Stimulated activated CD8-positive, alpha-beta memory T cell treated with anti-CD3 and anti-CD28 coated beads, Interleukin-4, amount 100 ng/mL, for 4 hours (primary cell): ENCODE results near the gene HDAC9.
"Not testable (repeated sequence)": the region's sequence is repeated elsewhere in the genome, so short reads cannot be mapped to it uniquely, and the experiment has no call there.

Experiments
- DNase-seq, 2 donors: peaks; one replicate each; pipeline ENCODE4 v3.0.0-alpha.2; 2020; ENCODE audit warnings: low read depth in 2 of 2, low spot score in 1 of 2

Gene HDAC9

GRCh38 chr7:19000410-19000809 is 504.9 kb downstream of the HDAC9 start:
- DNase-seq, result no peak

DNA sequence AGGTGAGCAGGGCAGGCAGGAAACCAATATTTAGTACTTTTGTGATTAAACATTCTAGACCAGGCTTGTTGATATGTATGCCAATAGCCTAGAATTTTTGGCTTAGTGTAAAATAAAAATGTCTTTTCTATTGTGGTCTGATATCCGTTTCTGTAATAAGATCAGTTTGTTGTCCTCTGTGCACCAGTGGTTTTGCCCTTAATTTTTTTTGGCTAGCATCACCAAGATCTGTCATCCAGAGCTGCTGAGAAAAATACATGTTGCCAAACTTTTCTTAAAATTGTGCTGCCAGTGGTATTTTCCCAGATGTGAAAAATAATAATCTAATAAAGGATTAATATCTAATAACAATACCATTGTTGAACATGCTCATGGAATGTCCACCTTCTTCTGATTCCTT is 506.3 kb downstream of the HDAC9 start:
- no peak for DNase-seq

DNA sequence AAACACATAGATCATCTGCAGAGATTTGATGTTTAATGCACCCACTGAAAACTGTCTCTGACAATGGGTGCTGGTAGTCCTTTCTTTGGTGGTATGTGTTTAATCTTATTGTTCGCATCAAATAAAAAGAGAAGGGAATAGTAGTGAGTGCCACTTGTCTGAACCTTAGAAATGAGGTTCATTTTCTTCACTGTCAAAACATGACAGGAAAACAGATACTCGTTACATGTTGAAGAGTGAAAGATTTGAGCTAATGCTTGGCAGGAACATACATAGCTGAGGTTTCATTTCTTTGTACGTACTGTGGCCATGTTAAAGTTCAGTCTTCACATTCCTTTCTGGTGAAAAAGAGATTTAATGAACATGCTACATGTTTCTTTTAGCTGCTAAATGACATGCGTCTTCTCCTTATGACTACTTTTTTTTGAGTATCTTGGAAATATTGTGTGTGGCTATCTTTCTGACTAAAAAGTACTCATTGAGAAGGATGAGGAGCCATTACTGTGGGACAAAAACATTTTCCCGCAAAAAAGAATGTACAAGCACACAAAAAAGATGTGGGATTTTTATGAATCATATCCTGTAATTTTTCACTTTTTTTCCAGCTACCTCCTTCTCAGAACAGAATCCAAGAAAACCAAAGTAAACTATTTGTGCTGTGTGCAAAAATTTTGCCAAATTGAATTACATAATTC is 513.8 kb downstream of the HDAC9 start:
- DNase-seq, result no peak

- DNase-seq, result no peak
Observed at GRCh38 chr7:19009936-19010280, 514.4 kb downstream of the HDAC9 start.

GRCh38 chr7:19011212-19011611 is 515.7 kb downstream of the HDAC9 start:
- DNase-seq, result no peak

DNA sequence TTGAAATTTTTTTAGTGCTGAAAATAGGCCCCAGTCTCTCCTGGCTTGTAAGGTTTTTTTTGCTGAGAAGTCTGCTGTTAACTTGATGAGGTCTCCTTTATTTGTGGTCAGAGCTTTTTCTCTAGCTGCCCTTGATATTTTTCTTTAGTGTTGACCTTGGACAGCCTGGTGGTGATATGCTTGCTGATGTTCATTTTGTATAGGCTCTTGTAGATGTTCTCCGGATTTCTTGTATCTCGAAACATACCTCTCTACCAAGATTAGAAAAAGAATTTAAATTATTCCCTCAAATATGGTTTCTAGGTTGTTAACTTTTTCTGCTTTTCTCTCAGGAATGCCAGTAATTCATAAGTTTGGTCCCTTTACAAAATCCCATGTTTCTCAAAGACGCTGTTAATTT is 519.5 kb downstream of the HDAC9 start:
- no peak for DNase-seq

DNA sequence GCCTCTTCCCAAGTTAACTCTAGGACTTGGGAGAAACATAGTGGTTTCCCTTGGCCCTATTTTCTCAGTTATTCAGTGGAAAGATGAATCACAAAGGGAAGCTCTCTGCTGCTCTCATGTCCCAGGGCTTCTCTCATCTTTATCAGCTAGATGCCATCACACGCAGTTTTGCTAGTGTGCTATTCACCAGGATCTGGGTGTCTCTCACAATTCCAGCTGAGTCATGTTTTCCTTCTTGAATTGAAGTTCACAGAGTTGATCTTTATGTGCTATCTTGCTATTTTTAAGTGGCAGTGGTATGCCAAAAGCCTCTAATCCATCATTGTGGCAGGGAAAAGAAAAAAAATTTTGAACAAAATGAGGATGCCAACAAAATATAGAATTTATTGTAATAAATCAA is 520.6 kb downstream of the HDAC9 start:
- no peak for DNase-seq

- no peak for DNase-seq
Observed at GRCh38 chr7:19017374-19017773, 521.8 kb downstream of the HDAC9 start.

DNA sequence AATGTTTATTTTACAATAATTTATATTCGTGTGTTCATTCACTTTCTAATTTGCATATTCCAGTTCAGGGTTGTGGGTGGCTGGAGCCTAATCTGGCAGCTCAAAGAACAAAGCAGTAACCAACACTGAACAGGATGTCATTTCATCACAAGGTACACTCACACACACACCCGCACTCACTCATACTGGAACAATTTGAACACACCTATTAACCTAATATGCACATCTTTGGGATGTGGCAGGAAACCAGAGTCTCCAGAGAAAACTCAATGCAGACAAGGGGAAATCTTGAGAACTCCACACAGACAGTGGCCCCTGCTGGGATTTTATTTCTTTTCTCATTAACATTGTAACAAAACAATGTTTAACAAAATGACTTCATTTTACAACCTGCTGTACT is 524.5 kb downstream of the HDAC9 start:
- no peak for DNase-seq

DNA sequence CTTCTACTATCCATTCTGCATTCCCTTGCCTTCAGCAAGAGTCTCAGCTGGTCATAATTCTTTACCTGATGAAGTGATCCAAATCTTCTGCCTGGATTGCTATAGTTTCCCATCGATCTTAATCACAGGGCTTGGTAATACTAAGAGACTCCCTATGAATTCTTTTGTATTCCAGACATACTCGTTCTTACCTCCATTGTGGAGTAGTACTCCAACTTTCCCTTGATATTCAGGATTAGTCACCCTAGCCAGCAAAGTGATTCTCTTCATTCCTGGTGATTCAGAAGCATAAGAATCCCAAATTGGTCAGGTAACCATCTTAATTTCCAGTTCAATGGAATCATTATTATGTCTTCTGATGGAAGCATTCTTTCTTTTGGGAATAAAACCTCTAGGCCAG is 525.2 kb downstream of the HDAC9 start:
- DNase-seq, result no peak

DNA sequence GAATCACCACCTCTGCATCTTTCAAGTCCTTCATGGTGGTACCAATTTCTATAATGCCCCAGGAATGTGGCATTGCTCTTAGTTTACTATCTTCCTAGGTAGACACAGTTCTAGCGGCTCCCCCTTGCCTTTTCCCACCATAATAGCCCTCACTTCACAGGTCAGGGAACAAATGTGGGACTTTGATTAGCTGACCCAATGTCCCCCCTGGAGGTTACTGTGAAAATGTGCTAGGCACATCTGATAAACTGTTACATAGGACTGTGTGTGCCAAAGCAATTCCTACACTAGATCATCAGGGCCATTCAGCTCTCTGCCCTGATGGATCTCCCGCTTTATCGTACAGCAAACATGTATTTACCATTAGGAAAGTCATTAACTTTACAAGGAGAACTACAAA is 527.9 kb downstream of the HDAC9 start:
- no peak for DNase-seq

- no peak for DNase-seq
Observed at GRCh38 chr7:19024261-19024660, 528.7 kb downstream of the HDAC9 start.

GRCh38 chr7:19026888-19027287 is 531.3 kb downstream of the HDAC9 start:
- no peak for DNase-seq

DNA sequence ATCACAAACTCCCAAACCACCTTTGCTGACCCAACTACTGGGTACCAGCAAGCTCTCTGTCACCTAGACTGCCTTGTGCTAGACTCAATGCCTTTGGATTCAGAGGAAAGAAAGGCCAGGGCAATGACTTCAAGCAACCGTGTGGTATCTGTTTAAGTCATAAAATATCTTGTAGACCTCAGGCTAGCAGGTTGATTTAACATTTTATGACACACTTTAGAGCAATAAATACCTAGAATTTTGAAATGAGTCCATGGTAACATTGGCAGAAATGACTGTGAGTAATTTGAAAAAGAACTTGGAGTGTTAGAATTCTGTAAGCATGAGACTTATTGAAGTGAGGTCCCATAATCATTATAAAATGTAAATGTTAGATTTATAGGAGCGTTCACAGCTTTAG is 534.7 kb downstream of the HDAC9 start:
- DNase-seq, result no peak

DNA sequence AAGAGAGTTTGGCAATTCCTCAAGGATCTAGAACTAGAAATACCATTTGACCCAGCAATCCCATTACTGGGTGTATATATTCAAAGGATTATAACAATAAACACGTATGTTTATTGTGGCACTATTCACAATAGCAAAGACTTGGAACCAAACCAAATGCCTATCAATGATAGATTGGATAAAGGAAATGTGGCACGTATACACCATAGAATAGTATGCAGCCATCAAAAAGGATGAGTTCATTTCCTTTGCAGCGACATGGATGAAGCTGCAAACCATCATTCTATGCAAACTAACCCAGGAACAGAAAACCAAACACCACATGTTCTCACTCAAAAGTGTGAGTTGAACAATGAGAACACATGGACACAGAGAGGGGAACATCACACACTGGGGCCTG is 537.4 kb downstream of the HDAC9 start:
- DNase-seq, result not testable (repeated sequence)

DNA sequence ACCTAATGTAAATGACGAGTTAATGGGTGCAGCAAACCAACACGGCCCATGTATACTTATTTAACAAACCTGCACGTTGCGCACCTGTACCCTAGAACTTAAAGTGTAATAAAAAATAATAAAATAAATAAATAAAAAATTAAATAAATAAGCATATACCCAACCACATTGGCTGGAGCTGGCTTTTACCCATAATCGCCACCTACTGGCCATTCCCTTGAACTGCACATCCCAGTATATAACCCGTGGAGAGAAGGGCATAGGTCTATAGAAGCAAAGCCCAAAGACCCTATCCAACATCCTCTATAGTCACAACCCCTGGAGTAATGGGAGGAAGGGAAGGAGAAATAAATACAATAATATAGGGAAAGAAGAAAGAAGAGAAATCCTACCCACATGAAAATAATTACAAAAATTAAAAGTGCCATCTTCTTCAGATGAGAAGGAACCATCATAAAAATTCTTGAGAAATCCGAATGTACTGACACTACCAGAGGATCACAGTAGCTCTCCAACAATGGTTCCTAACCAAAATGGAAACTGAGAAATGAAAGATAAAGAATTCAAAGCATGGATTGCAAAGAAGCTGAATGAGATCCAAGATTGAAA is 556.3 kb downstream of the HDAC9 start:
- DNase-seq, result no peak
